Adrenal gland (tissue), 12 donors: ENCODE measurements around the gene STARD3NL. TPM values are rescaled to one million over a fixed set of nuclear protein-coding genes. Genes with fewer than 3 reads are reported as not detected.

Experiments
- DNase-seq, 7 donors: peaks; one replicate each; pipeline ENCODE4 v3.0.0-alpha.2; 2019 to 2020
- H3K27ac ChIP-seq, 5 donors: fragments of 200-600 bp; sonication (generic) in 4 of 5; 1 replicate in 3 of 5; 2 replicates in 2 of 5; pipeline versions ENCODE4 v1.5.1 to v1.8.0; 2016 to 2020; ENCODE audit warnings: mild to moderate bottlenecking in 1 of 5
- H3K27me3 ChIP-seq: fragments of 200-600 bp; 2 replicates; pipeline ENCODE4 v1.8.0; 2021
- H3K36me3 ChIP-seq, 2 donors: fragments of 200-600 bp; replicated peaks in 1 of 2; 1 replicate in 1 of 2; 2 replicates in 1 of 2; pipeline versions ENCODE4 v1.5.1 to v1.8.0; 2018 to 2022
- H3K4me1 ChIP-seq, 2 donors: fragments of 200-600 bp; replicated peaks in 1 of 2; 1 replicate in 1 of 2; 2 replicates in 1 of 2; pipeline versions ENCODE4 v1.5.1 to v1.8.0; 2018 to 2021
- H3K4me3 ChIP-seq, 4 donors: fragments of 200-600 bp; sonication (generic) in 3 of 4; one replicate each; pipeline ENCODE4 v1.5.1; 2016 to 2018
- H3K9me3 ChIP-seq, 3 donors: fragments of 200-600 bp; sonication (generic) in 1 of 3; replicated peaks in 1 of 3; 1 replicate in 2 of 3; 2 replicates in 1 of 3; pipeline versions ENCODE4 v1.5.1 to v1.8.0; 2016 to 2021
- POLR2A ChIP-seq, 2 donors: fragments of 450-650 bp; IDR thresholded peaks; one replicate each; pipeline ENCODE4 v1.6.1; 2017; ENCODE audit warnings: antibody characterized with exemption in 2 of 2, mild to moderate bottlenecking in 2 of 2, moderate library complexity in 1 of 2
- WGBS, 4 donors: extraction: QIAGEN DNeasy Blood & Tissue Kit in 2 of 4; methylation state at CpG; one replicate each; pipeline versions ENCODE4 v1.1.5 to v1.1.7; 2013 to 2017; 5-methylcytosine and 5-hydroxymethylcytosine counted together
- intact Hi-C, 2 donors: fragments of 100-400 bp; cut with DNase I; formaldehyde crosslinking; loops; one replicate each; pipeline versions ENCODE4 v1.14.1 to v1.15.0; 2022 to 2023
- polyA plus RNA-seq, 3 donors: library from polyadenylated mRNA; stranded (reverse); fragments of 200-250 nt in 2 of 3; fragments of 350-450 nt in 1 of 3; fragmentation: Illumina TruSeq in 1 of 3; extraction: RNeasy Lipid Tissue Mini Kit (QIAGEN cat#74804) in 1 of 3; gene quantifications; one replicate each; pipeline ENCODE4 v1.2.3, GENCODE V29; 2013 to 2014
- total RNA-seq, 9 donors: library from RNA; depleted of rRNA in 4 of 9; stranded (reverse); fragments of >200 nt in 4 of 9; fragments of 120-200 nt in 1 of 9; fragmentation: NEBNext Ultra II Directional in 1 of 9; extraction: Animal tissue kit (Norgen Biotek cat#: 25700) in 1 of 9; gene quantifications; one replicate each; pipeline versions ENCODE4 v1.1.0 to v1.2.4, GENCODE V29; 2013 to 2023
- TF ChIP-seq, protein P1 (sequence below), 6 experiments: fragments of 450-650 bp in 4 of 6; fragments of 200-600 bp in 2 of 6; sonication (generic) in 1 of 6; IDR thresholded peaks; 1 replicate in 5 of 6; 2 replicates in 1 of 6; pipeline versions ENCODE4 v1.5.1 to v1.8.0; 2016 to 2021; ENCODE audit warnings: antibody characterized with exemption in 6 of 6, mild to moderate bottlenecking in 2 of 6, moderate library complexity in 1 of 6
- donor health status: healthy with polysubstance abuse.
- donor health status: Bipolar disorder and iron deficiency.
- donor health status: DM: yes; HTN: yes; CAD: no.
- donor health status: DM: no; HTN: no; CAD: no.
- donor health status: DM: no; HTN: no; CAD: no.
- donor health status: DM: yes; HTN: yes; CAD: no.

The STARD3NL gene
- total and polyA plus RNA-seq, 12 donors, result 13.9 to 61.6 (median 27.6) TPM

DNA sequence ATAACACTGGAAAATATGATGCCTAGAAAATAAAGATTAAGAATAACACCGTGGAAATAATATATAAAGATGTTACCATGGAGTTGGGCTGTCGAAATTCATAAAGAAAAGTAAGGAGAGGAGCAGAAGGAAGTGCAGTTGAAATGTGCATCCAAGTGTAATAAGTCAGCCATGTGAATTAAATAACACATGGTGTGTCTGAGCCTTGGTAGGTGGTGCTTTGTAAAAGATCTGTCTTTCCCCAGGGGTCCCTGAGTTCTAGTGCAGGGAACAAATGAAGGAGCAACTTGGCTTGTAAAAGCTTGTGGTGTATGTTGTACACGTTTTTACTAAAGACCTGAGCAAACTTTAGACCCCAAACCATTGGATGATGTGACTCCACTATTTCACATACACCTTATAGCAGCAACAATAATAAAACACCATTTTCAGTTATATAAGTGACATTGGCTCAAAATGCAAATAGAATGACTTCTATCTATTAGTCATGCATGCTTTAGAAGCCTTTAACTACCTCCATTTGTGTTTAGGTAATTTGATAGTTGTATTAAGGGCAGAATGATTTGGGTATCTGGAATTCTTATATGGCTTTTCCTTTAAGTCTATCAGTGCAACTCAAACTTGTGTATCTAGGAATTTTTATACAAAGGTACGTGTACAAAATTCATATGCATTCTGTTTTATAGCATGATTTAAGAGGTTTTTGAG is 11.3 kb downstream of the STARD3NL start:
- intact Hi-C loops, result no loop called here
- Histone ChIP-seq H3K9me3 (no peaks in the 10 kb centered on the region), H3K27me3 (no peaks in the 10 kb centered on the region), H3K4me3 (no peak overlapping the region), H3K36me3 (no peaks in the 10 kb centered on the region), H3K27ac (no peak overlapping the region), H3K4me1 (peaks cover 0 to 19% of the 10 kb centered on the region in 2 donors)
- WGBS, 4 donors, result 77 to 81% (median 80%) methylated on average over 4 of the region's 4 CpGs
- no peak for TF ChIP-seq POLR2A (IDR thresholded peaks at IDR 0.05)
- TF ChIP-seq, protein P1, sequence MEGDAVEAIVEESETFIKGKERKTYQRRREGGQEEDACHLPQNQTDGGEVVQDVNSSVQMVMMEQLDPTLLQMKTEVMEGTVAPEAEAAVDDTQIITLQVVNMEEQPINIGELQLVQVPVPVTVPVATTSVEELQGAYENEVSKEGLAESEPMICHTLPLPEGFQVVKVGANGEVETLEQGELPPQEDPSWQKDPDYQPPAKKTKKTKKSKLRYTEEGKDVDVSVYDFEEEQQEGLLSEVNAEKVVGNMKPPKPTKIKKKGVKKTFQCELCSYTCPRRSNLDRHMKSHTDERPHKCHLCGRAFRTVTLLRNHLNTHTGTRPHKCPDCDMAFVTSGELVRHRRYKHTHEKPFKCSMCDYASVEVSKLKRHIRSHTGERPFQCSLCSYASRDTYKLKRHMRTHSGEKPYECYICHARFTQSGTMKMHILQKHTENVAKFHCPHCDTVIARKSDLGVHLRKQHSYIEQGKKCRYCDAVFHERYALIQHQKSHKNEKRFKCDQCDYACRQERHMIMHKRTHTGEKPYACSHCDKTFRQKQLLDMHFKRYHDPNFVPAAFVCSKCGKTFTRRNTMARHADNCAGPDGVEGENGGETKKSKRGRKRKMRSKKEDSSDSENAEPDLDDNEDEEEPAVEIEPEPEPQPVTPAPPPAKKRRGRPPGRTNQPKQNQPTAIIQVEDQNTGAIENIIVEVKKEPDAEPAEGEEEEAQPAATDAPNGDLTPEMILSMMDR (IDR thresholded peaks at IDR 0.05), result no peak
- no peak for DNase-seq

DNA sequence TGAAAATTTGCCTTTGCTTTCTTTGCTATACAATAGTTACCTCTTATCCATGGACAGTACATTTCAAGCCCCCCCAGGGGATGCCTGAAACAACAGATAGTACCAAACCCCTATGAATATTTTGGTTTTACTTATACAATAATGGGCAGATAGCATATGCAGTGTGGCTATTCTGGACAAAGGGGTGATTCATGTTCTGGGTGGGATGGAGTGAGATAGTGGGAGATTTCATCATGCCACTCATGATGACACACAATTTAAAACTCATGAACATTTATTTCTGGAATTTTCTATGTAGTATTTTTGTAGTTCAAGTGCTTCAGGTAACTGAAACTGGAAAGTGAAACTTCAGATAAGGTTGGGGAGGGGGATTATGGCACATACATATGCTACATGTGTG is 12.0 kb downstream of the STARD3NL start:
- intact Hi-C loops, result no loop called here

DNA sequence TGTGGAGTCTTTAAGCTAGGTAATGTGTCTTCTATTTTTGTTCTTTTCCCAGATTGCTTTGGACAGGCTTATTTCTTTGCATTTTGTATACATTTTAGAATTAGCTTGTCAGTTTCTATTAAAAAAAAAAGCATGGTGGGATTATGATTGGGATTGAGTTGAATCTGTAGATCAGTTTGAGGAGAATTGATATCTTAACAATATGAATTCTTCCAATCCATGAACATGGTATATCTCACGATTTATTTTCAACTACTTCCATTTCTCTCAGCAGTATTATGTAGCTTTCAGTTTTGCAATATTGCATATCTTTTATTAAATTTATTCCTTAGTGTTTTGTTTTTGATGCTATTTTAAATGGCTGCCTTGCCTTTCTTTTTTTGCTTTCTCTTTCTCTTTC is 13.7 kb downstream of the STARD3NL start:
- TF ChIP-seq, protein P1 (IDR thresholded peaks at IDR 0.05), result no peak
- no peak for TF ChIP-seq POLR2A (IDR thresholded peaks at IDR 0.05)
- intact Hi-C loops, result no loop called here
- WGBS, 4 donors, result 92 to 100% (median 95%) methylated on average over 1 of the region's 1 CpG

More for the DNA sequence above, 12.0 kb downstream of the STARD3NL start:
- Histone ChIP-seq H3K27ac (no peak overlapping the region), H3K27me3 (no peaks in the 10 kb centered on the region), H3K9me3 (no peaks in the 10 kb centered on the region), H3K4me3 (no peak overlapping the region), H3K36me3 (no peaks in the 10 kb centered on the region), H3K4me1 (peaks cover 0 to 19% of the 10 kb centered on the region in 2 donors)
- DNase-seq, result no peak
- TF ChIP-seq, protein P1 (IDR thresholded peaks at IDR 0.05), result no peak
- TF ChIP-seq POLR2A (IDR thresholded peaks at IDR 0.05), result no peak

DNA sequence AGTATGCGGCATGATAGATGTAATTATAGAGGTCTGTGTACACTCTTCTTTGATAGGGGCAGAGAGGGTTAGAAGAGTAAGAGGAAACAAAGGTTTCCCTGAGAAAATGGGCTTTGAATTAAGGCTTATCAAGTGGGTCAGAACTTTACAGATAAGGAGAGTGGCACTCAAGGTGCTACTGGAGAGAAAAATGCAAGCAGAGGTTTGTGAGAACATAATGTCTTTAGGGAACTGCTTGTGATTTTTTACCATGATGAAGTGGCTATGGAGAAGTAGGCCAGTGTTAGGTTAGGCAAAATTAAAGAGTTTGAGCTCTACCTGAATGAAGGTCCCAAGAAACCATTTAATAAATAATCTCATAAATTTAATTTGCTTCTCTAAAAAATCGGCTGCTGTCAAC is 14.3 kb downstream of the STARD3NL start:
- Histone ChIP-seq H3K27ac (no peak overlapping the region), H3K4me1 (peaks cover 0 to 13% of the 10 kb centered on the region in 2 donors), H3K36me3 (no peaks in the 10 kb centered on the region), H3K9me3 (no peaks in the 10 kb centered on the region), H3K4me3 (no peak overlapping the region), H3K27me3 (no peaks in the 10 kb centered on the region)
- TF ChIP-seq POLR2A (IDR thresholded peaks at IDR 0.05), result no peak
- TF ChIP-seq, protein P1 (IDR thresholded peaks at IDR 0.05), result no peak
- 89 to 97% (median 93%) methylated on average over 2 of the region's 2 CpGs for WGBS, 4 donors
- intact Hi-C loops, result no loop called here
- no peak for DNase-seq

More for the DNA sequence above, 13.7 kb downstream of the STARD3NL start:
- Histone ChIP-seq H3K27me3 (no peaks in the 10 kb centered on the region), H3K4me1 (peaks cover 0 to 12% of the 10 kb centered on the region in 2 donors), H3K9me3 (no peaks in the 10 kb centered on the region), H3K36me3 (no peaks in the 10 kb centered on the region), H3K4me3 (no peak overlapping the region), H3K27ac (no peak overlapping the region)
- DNase-seq, result no peak
